Gastroesophageal sphincter (tissue), 4 donors: Measurements from ENCODE around the gene CHODL. TPM values are rescaled to one million over a fixed set of nuclear protein-coding genes. Genes with fewer than 3 reads are reported as not detected.

ENCODE experiments used
- ATAC-seq: fragments of 150-250 bp; one replicate; pipeline ENCODE4 v1.9.1; 2016; ENCODE audit warnings: mild to moderate bottlenecking, moderate library complexity
- H3K27ac ChIP-seq, 4 donors: fragments of 200-600 bp; sonication (generic) in 3 of 4; 1 replicate in 3 of 4; 2 replicates in 1 of 4; pipeline ENCODE4 v1.5.1; 2016 to 2019
- H3K27me3 ChIP-seq: fragments of 200-600 bp; sonication (generic); one replicate; pipeline ENCODE4 v1.5.1; 2019
- H3K36me3 ChIP-seq, 2 donors: fragments of 200-600 bp; sonication (generic); one replicate each; pipeline ENCODE4 v1.5.1; 2019; ENCODE audit warnings: control low read depth in 1 of 2
- H3K4me1 ChIP-seq, 3 donors: fragments of 200-600 bp; sonication (generic); 1 replicate in 2 of 3; 2 replicates in 1 of 3; pipeline ENCODE4 v1.5.1; 2016 to 2019; ENCODE audit warnings: control low read depth in 2 of 3
- H3K4me3 ChIP-seq, 2 donors: fragments of 200-600 bp; sonication (generic); one replicate each; pipeline ENCODE4 v1.5.1; 2019; ENCODE audit warnings: mild to moderate bottlenecking in 1 of 2, moderate library complexity in 1 of 2
- H3K9me3 ChIP-seq, 3 donors: fragments of 200-600 bp; sonication (generic); one replicate each; pipeline ENCODE4 v1.5.1; 2017 to 2019; ENCODE audit warnings: control low read depth in 2 of 3
- EP300 ChIP-seq: sonication (generic); formaldehyde crosslinking; IDR thresholded peaks from one replicate; pipeline ENCODE4 v1.6.1; 2017; ENCODE audit warnings: antibody characterized with exemption, mild to moderate bottlenecking
- POLR2A ChIP-seq, 2 donors: fragments of 450-650 bp; IDR thresholded peaks; one replicate each; pipeline ENCODE4 v1.6.1; 2017; ENCODE audit warnings: antibody characterized with exemption in 2 of 2, mild to moderate bottlenecking in 2 of 2, moderate library complexity in 1 of 2
- POLR2AphosphoS5 ChIP-seq: sonication (generic); formaldehyde crosslinking; IDR thresholded peaks from one replicate; pipeline ENCODE4 v1.6.1; 2017; ENCODE audit warnings: antibody characterized with exemption
- WGBS, 2 donors: methylation state at CpG; one replicate each; pipeline ENCODE4 v1.1.5; 2018; ENCODE audit warnings: low coverage in 1 of 2; 5-methylcytosine and 5-hydroxymethylcytosine counted together
- total RNA-seq, 4 donors: library from RNA; depleted of rRNA; stranded (reverse); fragments of >200 nt; gene quantifications; one replicate each; pipeline ENCODE4 v1.1.0, GENCODE V29; 2016
- TF ChIP-seq, protein P1 (sequence below), 4 experiments: fragments of 200-600 bp in 2 of 4; fragments of 450-650 bp in 2 of 4; sonication (generic) in 1 of 4; IDR thresholded peaks; one replicate each; pipeline ENCODE4 v1.5.1; 2017 to 2019; ENCODE audit warnings: antibody characterized with exemption in 4 of 4, mild to moderate bottlenecking in 2 of 4, moderate library complexity in 2 of 4

The CHODL gene, protein sequence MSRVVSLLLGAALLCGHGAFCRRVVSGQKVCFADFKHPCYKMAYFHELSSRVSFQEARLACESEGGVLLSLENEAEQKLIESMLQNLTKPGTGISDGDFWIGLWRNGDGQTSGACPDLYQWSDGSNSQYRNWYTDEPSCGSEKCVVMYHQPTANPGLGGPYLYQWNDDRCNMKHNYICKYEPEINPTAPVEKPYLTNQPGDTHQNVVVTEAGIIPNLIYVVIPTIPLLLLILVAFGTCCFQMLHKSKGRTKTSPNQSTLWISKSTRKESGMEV
- total RNA-seq = 1 to 10 TPM in 2 of 4 donors, under 1 TPM in 2; 0.62 to 3.5 (median 2.1) TPM

- Histone ChIP-seq H3K4me3 (peak within 1 kb of the TSS in 1 of 2 donors; percentile 47), H3K27me3 (peaks cover 32% of the 10 kb centered on the region), H3K36me3 (no peaks in the 10 kb centered on the region), H3K4me1 (peaks cover 0 to 15% (median 3%) of the 10 kb centered on the region in 3 donors), H3K27ac (peak within 1 kb of the TSS in 1 of 4 donors; percentile 36), H3K9me3 (no peaks in the 10 kb centered on the region)
- no peak for TF ChIP-seq EP300
- TF ChIP-seq POLR2A (IDR thresholded peaks at IDR 0.05) = no peak
- TF ChIP-seq, protein P1, sequence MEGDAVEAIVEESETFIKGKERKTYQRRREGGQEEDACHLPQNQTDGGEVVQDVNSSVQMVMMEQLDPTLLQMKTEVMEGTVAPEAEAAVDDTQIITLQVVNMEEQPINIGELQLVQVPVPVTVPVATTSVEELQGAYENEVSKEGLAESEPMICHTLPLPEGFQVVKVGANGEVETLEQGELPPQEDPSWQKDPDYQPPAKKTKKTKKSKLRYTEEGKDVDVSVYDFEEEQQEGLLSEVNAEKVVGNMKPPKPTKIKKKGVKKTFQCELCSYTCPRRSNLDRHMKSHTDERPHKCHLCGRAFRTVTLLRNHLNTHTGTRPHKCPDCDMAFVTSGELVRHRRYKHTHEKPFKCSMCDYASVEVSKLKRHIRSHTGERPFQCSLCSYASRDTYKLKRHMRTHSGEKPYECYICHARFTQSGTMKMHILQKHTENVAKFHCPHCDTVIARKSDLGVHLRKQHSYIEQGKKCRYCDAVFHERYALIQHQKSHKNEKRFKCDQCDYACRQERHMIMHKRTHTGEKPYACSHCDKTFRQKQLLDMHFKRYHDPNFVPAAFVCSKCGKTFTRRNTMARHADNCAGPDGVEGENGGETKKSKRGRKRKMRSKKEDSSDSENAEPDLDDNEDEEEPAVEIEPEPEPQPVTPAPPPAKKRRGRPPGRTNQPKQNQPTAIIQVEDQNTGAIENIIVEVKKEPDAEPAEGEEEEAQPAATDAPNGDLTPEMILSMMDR (IDR thresholded peaks at IDR 0.05) = no peak
- TF ChIP-seq POLR2AphosphoS5 = no peak
- peak; percentile 22 for ATAC-seq
- 6% methylated on average over 2 to 11 of the region's 72 CpGs for WGBS, 2 donors
Observed at GRCh38 chr21:18244671-18245463, at the start of gene CHODL. CHODL (plus strand) TSS chr21:18244833; CDS start chr21:18245224, 391 bp downstream.

DNA sequence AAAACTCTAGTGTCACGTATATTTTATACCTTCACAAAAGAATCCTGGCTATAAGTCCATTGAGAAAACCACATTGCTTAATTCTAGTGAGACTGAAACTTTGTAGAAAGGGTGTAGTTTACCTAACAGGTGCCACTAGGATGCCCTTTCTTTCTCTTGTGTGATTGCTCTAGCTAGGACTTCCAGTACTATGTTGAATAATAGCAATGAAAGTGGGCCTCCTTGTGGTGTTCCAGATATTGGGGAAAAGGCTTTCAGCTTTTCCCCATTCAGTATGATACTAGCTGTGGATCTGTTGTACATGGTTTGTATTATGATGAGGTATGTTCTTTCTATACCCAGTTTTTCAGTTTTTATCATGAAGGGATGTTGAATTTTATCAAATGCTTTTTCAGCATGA lies 39.7 kb upstream of the CHODL start:
- Histone ChIP-seq H3K4me3 (no peak overlapping the region), H3K9me3 (no peaks in the 10 kb centered on the region), H3K4me1 (no peaks in the 10 kb centered on the region), H3K27ac (no peak overlapping the region), H3K27me3 (no peaks in the 10 kb centered on the region), H3K36me3 (no peaks in the 10 kb centered on the region)
- TF ChIP-seq POLR2AphosphoS5 (no peak), EP300 (no peak), POLR2A (IDR thresholded peaks at IDR 0.05) (no peak)
- TF ChIP-seq, protein P1 (IDR thresholded peaks at IDR 0.05) = no peak
- ATAC-seq = no peak
- 87 to 92% methylated on average over 1 of the region's 1 CpG for WGBS, 2 donors

- no peak overlapping the region for H3K27ac ChIP-seq
- WGBS, 2 donors = 30 to 50% methylated on average over 1 of the region's 1 CpG
- H3K4me1 ChIP-seq = no peaks in the 10 kb centered on the region
- H3K27me3 ChIP-seq = no peaks in the 10 kb centered on the region
- H3K36me3 ChIP-seq = no peaks in the 10 kb centered on the region
- TF ChIP-seq, protein P1 (IDR thresholded peaks at IDR 0.05) = no peak
- TF ChIP-seq POLR2AphosphoS5 (no peak), EP300 (no peak), POLR2A (IDR thresholded peaks at IDR 0.05) (no peak)
- no peak for ATAC-seq
- H3K9me3 ChIP-seq = peaks cover 0 to 23% (median 0%) of the 10 kb centered on the region in 3 donors
- no peak overlapping the region for H3K4me3 ChIP-seq
Observed at GRCh38 chr21:18218331-18218730, 26.3 kb upstream of the CHODL start.

- ATAC-seq = no peak
- Histone ChIP-seq H3K9me3 (peaks cover 0 to 23% (median 0%) of the 10 kb centered on the region in 3 donors), H3K4me3 (no peak overlapping the region), H3K27me3 (no peaks in the 10 kb centered on the region), H3K27ac (no peak overlapping the region), H3K4me1 (no peaks in the 10 kb centered on the region), H3K36me3 (no peaks in the 10 kb centered on the region)
- TF ChIP-seq POLR2A (IDR thresholded peaks at IDR 0.05) = no peak
- no peak for TF ChIP-seq POLR2AphosphoS5
- TF ChIP-seq, protein P1 (IDR thresholded peaks at IDR 0.05) = no peak
- no peak for TF ChIP-seq EP300
Observed at GRCh38 chr21:18220498-18220897, 24.1 kb upstream of the CHODL start.
